ENCODE results near the gene MMP8. TPM values are rescaled to one million over a fixed set of nuclear protein-coding genes. Genes with fewer than 3 reads are reported as not detected.

Gene MMP8
- total and polyA plus RNA-seq, 10 of the 15 experiments (the other 5 are each of a cell fraction or from before 2014, with no cell fraction given): 0.01 TPM; not detected in 9

DNA sequence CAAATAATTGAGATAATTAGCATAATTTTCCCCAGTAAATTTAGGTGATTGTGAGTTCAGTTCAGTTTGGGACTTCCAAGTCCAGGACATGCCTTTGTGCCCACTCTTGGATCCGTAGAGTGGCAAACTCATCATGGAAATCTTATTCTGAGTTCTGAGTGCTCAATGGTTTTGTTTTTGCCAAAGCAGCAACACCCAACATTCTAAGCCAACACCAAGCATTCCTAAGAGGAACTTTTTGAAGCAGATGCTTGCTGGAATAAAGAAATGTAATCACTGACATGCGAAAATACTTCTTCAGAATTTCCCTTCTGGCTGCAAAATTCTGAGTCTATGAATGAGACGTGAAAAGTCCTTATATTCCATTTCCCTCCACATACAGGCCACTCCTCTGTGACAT is 29.6 kb downstream of the MMP8 start:
- ChIA-PET CTCF (no interaction called here), RAD21 (ENCODE audit: unreplicated experiment) (no interaction called here)

More for the DNA sequence above, 29.6 kb downstream of the MMP8 start:
- POLR2A ChIA-PET: no interaction called here
- no peak overlapping the region for H3K27ac ChIP-seq (ENCODE audit: control insufficient read depth, insufficient read depth)
- H3K4me1 ChIP-seq (ENCODE audit: control insufficient read depth, insufficient read depth, low read length): no peaks in the 10 kb centered on the region
- DNase-seq (ENCODE audit: low read depth, low spot score) (no peak), FAIRE-seq (no peak), ATAC-seq (no peak)
- in situ Hi-C loops (cut with MboI): no loop called here
- H2AFZ ChIP-seq (ENCODE audit: control insufficient read depth, low read depth, low read length): no peak overlapping the region
- TF ChIP-seq STAT1 (conservative IDR thresholded peaks at IDR 0.05): no peak
- no peak for TF ChIP-seq CHD4 (IDR thresholded peaks at IDR 0.05)
- no peak for TF ChIP-seq TAF1 (IDR thresholded peaks at IDR 0.05; ENCODE audit: borderline replicate concordance, low read depth, low read length)
- TF ChIP-seq BACH1 (IDR thresholded peaks at IDR 0.05; ENCODE audit: borderline replicate concordance): no peak
- no peak for TF ChIP-seq NRF1 (conservative IDR thresholded peaks at IDR 0.05; ENCODE audit: low read depth, low read length)
- TF ChIP-seq, protein P1, sequence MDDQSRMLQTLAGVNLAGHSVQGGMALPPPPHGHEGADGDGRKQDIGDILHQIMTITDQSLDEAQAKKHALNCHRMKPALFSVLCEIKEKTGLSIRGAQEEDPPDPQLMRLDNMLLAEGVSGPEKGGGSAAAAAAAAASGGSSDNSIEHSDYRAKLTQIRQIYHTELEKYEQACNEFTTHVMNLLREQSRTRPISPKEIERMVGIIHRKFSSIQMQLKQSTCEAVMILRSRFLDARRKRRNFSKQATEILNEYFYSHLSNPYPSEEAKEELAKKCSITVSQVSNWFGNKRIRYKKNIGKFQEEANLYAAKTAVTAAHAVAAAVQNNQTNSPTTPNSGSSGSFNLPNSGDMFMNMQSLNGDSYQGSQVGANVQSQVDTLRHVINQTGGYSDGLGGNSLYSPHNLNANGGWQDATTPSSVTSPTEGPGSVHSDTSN (IDR thresholded peaks at IDR 0.05; ENCODE audit: insufficient replicate concordance, low read depth, low read length): no peak
- no peak for TF ChIP-seq EGR1 (IDR thresholded peaks at IDR 0.05; ENCODE audit: borderline replicate concordance in 1 of 2, low read depth in 2 of 2, low read length in 2 of 2)
- TF ChIP-seq, protein P2, sequence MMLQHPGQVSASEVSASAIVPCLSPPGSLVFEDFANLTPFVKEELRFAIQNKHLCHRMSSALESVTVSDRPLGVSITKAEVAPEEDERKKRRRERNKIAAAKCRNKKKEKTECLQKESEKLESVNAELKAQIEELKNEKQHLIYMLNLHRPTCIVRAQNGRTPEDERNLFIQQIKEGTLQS (IDR thresholded peaks at IDR 0.05; ENCODE audit: borderline replicate concordance, extremely low read depth, low read depth, low read length): no peak
- TF ChIP-seq SMC3 (IDR thresholded peaks at IDR 0.05; ENCODE audit: borderline replicate concordance, low read length): no peak
- TF ChIP-seq, protein P3, sequence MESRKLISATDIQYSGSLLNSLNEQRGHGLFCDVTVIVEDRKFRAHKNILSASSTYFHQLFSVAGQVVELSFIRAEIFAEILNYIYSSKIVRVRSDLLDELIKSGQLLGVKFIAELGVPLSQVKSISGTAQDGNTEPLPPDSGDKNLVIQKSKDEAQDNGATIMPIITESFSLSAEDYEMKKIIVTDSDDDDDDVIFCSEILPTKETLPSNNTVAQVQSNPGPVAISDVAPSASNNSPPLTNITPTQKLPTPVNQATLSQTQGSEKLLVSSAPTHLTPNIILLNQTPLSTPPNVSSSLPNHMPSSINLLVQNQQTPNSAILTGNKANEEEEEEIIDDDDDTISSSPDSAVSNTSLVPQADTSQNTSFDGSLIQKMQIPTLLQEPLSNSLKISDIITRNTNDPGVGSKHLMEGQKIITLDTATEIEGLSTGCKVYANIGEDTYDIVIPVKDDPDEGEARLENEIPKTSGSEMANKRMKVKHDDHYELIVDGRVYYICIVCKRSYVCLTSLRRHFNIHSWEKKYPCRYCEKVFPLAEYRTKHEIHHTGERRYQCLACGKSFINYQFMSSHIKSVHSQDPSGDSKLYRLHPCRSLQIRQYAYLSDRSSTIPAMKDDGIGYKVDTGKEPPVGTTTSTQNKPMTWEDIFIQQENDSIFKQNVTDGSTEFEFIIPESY (IDR thresholded peaks at IDR 0.05): no peak
- no peak for TF ChIP-seq POLR2A (IDR thresholded peaks at IDR 0.05; ENCODE audit: low read depth, low read length)
- TF ChIP-seq POLR2AphosphoS2 (IDR thresholded peaks at IDR 0.05; ENCODE audit: low read depth, low read length): no peak
- no peak for TF ChIP-seq NFXL1 (IDR thresholded peaks at IDR 0.05; ENCODE audit: borderline replicate concordance)
- TF ChIP-seq BMI1 (IDR thresholded peaks at IDR 0.05; ENCODE audit: borderline replicate concordance): no peak
- no peak for TF ChIP-seq SREBF1 (IDR thresholded peaks at IDR 0.05; ENCODE audit: low read length)
- H3K4me2 ChIP-seq (ENCODE audit: control insufficient read depth, insufficient read depth): no peak overlapping the region
- H3K79me2 ChIP-seq (ENCODE audit: control insufficient read depth, insufficient read depth, low read length): no peaks in the 10 kb centered on the region
- H3K4me3 ChIP-seq: no peak overlapping the region
- SMC1A ChIA-PET (ENCODE audit: uncharacterized antibody, unreplicated experiment): no interaction called here
- WGBS (ENCODE audit: insufficient coverage, insufficient replicate concordance, low lambda C conversion rate, missing lambda C conversion rate): 18% methylated on average over 3 of the region's 3 CpGs
- H3K27me3 ChIP-seq (replicated peaks in 1 of 2; ENCODE audit: control insufficient read depth in 2 of 2, insufficient read depth in 2 of 2, low read length in 1 of 2): peaks cover 0 to 7% of the 10 kb centered on the region in 2 experiments; a peak in 2 of 4 replicates
- H3K9ac ChIP-seq (ENCODE audit: control insufficient read depth, insufficient read depth, low read length): no peak overlapping the region
- no peaks in the 10 kb centered on the region for H3K9me3 ChIP-seq (replicated peaks; ENCODE audit: control insufficient read depth, insufficient read depth, low read length)
- H3K36me3 ChIP-seq (ENCODE audit: control insufficient read depth in 2 of 2, insufficient read depth in 2 of 2, low read length in 1 of 2): no peaks in the 10 kb centered on the region
- H4K20me1 ChIP-seq (ENCODE audit: control insufficient read depth, insufficient read depth): no peaks in the 10 kb centered on the region
- no TSS peak for BruUV-seq (replicated peaks)
- intact Hi-C loops (cut with micrococcal nuclease; ENCODE audit: unreplicated experiment): no loop called here

Measured in GM12878 (cell line).